Calu3 (cell line): Measurements from ENCODE around the gene SLC25A21. TPM values are rescaled to one million over a fixed set of nuclear protein-coding genes. Genes with fewer than 3 reads are reported as not detected.
"Not testable (repeated sequence)": the region's sequence is repeated elsewhere in the genome, so short reads cannot be mapped to it uniquely, and the experiment has no call there.

Experiments
- BruUV-seq: library from RNA; stranded (reverse); fragments of 400-500 nt; replicated peaks from 2 replicates; lab custom pipeline; 2021; lab: Mats Ljungman, UMichigan
- CTCF ChIA-PET: fragments of 300-600 bp; sonication (Branson Sonifier 250); formaldehyde crosslinking; loops from one replicate; lab custom pipeline; 2022; ENCODE audit warnings: antibody characterized with exemption; lab: Charles Lee
- DNase-seq: peaks from one replicate; pipeline ENCODE4 v3.0.0; 2022
- H3K27ac Mint-ChIP-seq: one replicate; pipeline ENCODE4 v1.8.0; 2022; ENCODE audit warnings: mixed read lengths; ENCODE audit not compliant: unreplicated experiment
- H3K27me3 Mint-ChIP-seq: one replicate; pipeline ENCODE4 v1.8.0; 2022; ENCODE audit warnings: mixed read lengths; ENCODE audit not compliant: unreplicated experiment
- H3K36me3 Mint-ChIP-seq: one replicate; pipeline ENCODE4 v1.8.0; 2022; ENCODE audit warnings: mild to moderate bottlenecking, moderate library complexity, mixed read lengths; ENCODE audit not compliant: insufficient read depth, unreplicated experiment
- H3K4me1 Mint-ChIP-seq: one replicate; pipeline ENCODE4 v1.8.0; 2022; ENCODE audit warnings: mild to moderate bottlenecking, low read depth, mixed read lengths; ENCODE audit not compliant: unreplicated experiment
- H3K4me3 Mint-ChIP-seq: one replicate; pipeline ENCODE4 v1.8.0; 2022; ENCODE audit warnings: mild to moderate bottlenecking, low read depth, moderate library complexity, mixed read lengths; ENCODE audit not compliant: unreplicated experiment
- H3K9me3 Mint-ChIP-seq: one replicate; pipeline ENCODE4 v1.8.0; 2022; ENCODE audit warnings: low read depth, mixed read lengths; ENCODE audit not compliant: unreplicated experiment
- intact Hi-C: fragments of 100-400 bp; cut with micrococcal nuclease; formaldehyde crosslinking; loops from one replicate; pipeline ENCODE4 v1.10.0; 2022; ENCODE audit not compliant: unreplicated experiment
- total RNA-seq: library from RNA; stranded (reverse); gene quantifications from 2 replicates; pipeline ENCODE4 v1.2.3, GENCODE V29; 2022
- TF ChIP-seq, protein P1 (sequence below): fragments of 200-600 bp; IDR thresholded peaks from one replicate; pipeline ENCODE4 v1.8.0; 2022; ENCODE audit warnings: antibody characterized with exemption; ENCODE audit not compliant: unreplicated experiment

Gene SLC25A21
- total RNA-seq, 1 experiment from 2014 or later, result 1.4 TPM

DNA sequence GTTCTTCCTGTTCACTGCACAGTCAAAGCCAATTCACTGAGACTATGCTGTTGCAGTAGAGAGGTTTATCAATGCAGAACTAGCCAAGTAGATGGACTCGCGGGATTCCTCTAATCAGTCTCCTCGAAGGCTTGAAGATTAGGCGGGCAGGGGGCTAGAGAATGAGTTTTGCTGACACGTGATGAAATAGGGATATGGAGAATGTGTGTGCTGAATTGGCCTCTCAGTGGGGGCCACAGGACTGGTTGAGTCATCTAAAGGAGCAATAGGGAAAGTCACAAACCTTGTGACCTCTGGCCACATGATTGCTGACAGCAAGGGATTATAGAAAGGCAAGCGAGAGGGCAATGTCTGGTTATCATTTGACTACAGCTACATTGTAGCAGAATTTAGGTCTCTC, 38.0 kb upstream of the SLC25A21 start:
- H3K27me3 Mint-ChIP-seq, result no peaks in the 10 kb centered on the region
- H3K4me1 Mint-ChIP-seq, result peaks cover 19% of the 10 kb centered on the region
- H3K9me3 Mint-ChIP-seq, result peaks cover 3% of the 10 kb centered on the region
- TF ChIP-seq, protein P1, sequence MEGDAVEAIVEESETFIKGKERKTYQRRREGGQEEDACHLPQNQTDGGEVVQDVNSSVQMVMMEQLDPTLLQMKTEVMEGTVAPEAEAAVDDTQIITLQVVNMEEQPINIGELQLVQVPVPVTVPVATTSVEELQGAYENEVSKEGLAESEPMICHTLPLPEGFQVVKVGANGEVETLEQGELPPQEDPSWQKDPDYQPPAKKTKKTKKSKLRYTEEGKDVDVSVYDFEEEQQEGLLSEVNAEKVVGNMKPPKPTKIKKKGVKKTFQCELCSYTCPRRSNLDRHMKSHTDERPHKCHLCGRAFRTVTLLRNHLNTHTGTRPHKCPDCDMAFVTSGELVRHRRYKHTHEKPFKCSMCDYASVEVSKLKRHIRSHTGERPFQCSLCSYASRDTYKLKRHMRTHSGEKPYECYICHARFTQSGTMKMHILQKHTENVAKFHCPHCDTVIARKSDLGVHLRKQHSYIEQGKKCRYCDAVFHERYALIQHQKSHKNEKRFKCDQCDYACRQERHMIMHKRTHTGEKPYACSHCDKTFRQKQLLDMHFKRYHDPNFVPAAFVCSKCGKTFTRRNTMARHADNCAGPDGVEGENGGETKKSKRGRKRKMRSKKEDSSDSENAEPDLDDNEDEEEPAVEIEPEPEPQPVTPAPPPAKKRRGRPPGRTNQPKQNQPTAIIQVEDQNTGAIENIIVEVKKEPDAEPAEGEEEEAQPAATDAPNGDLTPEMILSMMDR, result no peak
- H3K27ac Mint-ChIP-seq, result no peak overlapping the region
- intact Hi-C loops, result no loop called here
- no TSS peak for BruUV-seq
- no peak for DNase-seq
- H3K4me3 Mint-ChIP-seq, result no peak overlapping the region
- H3K36me3 Mint-ChIP-seq, result peaks cover 3% of the 10 kb centered on the region
- CTCF ChIA-PET, result no interaction called here

DNA sequence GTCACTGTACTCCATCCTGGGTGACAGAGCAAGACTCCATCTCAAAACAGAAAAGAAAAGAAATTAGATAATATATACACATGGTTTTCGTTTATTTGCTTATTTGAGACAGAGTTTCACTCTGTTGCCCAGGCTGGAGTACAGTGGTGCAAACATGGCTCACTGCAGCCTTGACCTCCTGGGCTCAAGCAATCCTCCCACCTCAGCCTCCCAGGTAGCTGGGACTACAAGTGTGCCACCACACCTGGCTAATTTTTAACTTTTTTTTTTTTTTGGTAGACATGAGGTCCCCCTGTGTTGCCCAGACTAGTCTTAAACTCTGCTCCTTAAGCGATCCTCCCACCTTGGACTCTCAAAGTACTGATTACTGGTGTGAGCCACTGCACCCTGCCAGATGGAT, 37.2 kb upstream of the SLC25A21 start:
- BruUV-seq, H3K27ac Mint-ChIP-seq, H3K9me3 Mint-ChIP-seq, CTCF ChIA-PET, DNase-seq, H3K27me3 Mint-ChIP-seq, H3K4me3 Mint-ChIP-seq, intact Hi-C loops, H3K36me3 Mint-ChIP-seq: not testable (repeated sequence)
- H3K4me1 Mint-ChIP-seq, result peaks cover 19% of the 10 kb centered on the region

DNA sequence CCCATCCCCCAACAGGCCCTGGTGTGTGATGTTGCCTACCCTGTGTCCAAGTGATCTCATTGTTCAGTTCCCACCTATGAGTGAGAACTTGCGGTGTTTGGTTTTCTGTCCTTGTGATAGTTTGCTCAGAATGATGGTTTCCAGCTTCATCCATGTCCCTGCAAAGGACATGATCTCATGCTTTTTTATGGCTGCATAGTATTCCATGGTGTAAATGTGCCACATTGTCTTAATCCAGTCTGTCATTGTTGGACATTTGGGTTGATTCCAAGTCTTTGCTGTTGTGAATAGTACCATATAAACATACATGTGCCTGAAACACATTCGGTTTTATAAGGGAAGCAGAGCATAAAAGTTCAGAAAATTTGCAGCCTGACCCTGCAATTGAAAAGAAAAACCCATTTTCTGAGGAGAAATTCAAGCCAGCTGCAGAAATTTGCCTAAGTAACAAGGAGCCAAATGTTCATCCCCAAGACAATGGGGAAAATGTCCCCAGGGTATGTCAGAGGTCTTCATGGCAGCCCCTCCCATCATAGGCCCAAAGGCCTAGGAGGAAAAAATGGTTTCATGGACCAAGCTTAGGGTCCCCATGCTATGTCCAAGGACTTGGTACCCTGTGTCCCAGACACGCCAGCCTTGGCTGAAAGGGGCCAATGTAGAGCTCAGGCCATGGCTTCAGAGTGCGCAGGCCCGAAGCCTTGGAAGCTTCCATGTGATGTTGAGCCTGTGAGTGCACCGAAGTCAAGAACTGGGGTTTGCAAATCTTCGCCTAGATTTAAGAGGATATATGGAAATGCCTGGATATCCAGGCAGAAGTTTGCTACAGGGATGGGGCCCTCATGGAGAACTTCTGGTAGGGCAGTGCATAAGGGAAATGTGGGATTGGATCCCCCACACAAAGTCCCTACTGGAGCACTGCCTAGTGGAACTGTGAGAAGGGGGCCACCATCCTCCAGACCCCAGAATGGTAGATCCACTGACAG, 33.5 kb upstream of the SLC25A21 start:
- BruUV-seq, CTCF ChIA-PET, H3K27me3 Mint-ChIP-seq, H3K36me3 Mint-ChIP-seq, intact Hi-C loops, H3K27ac Mint-ChIP-seq, H3K4me3 Mint-ChIP-seq, DNase-seq, H3K9me3 Mint-ChIP-seq: not testable (repeated sequence)
- H3K4me1 Mint-ChIP-seq, result peaks cover 23% of the 10 kb centered on the region

DNA sequence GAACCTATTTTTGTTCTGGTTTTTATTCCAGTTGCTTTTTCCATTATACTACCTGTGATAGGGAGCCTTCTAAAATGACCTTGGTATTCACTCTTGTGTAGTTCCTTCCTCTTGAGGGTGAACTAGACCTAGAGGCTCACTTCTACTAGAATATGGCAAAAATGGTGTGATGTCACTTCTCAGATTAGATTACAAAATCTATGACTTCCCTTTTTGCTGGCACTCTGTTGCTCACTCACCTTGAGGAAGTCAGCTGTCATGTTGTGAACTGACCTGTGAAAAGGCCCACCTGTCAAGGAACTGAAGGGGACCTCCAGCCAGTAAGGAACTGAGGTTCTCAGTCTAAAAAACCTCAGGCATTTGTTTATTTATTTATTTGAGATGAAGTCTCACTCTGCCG, 31.0 kb upstream of the SLC25A21 start:
- no TSS peak for BruUV-seq
- CTCF ChIA-PET, result no interaction called here
- Mint-ChIP-seq H3K27ac (no peak overlapping the region), H3K36me3 (peaks cover 3% of the 10 kb centered on the region), H3K27me3 (no peaks in the 10 kb centered on the region), H3K4me3 (no peak overlapping the region), H3K9me3 (no peaks in the 10 kb centered on the region), H3K4me1 (peaks cover 29% of the 10 kb centered on the region)
- TF ChIP-seq, protein P1, result no peak
- intact Hi-C loops, result no loop called here
- DNase-seq, result no peak

DNA sequence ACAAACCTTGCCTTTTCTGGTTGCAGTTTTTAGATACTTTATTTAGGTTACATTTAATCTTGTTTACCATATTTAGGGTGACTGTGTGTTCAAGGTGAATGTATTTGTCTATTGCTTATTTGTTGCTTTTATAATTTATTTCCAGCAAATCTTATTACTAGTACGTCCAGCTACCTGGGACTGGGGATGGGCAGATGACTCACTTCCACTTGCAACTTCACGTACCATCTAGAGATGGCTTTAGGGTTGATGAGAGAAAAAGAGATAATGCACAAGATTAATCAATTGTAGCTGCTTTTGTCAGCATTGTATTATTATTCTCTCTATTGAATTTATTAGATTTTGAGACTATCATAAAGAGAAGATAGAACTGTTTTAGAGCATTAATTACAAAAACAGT, 30.4 kb upstream of the SLC25A21 start:
- no TSS peak for BruUV-seq
- TF ChIP-seq, protein P1, result no peak
- DNase-seq, result no peak
- intact Hi-C loops, result no loop called here
- CTCF ChIA-PET, result interaction anchor here (0.6 kb wide), 2 partner anchors 32 to 1415 kb away, joined by 3 to 5 read pairs; no protein-coding TSS in a partner anchor
- H3K36me3 Mint-ChIP-seq, result peaks cover 9% of the 10 kb centered on the region
- no peaks in the 10 kb centered on the region for H3K27me3 Mint-ChIP-seq
- H3K4me3 Mint-ChIP-seq, result no peak overlapping the region
- H3K27ac Mint-ChIP-seq, result no peak overlapping the region
- H3K9me3 Mint-ChIP-seq, result no peaks in the 10 kb centered on the region
- H3K4me1 Mint-ChIP-seq, result peaks cover 30% of the 10 kb centered on the region
